A549 (cell line): ENCODE data around the gene CPSF6. TPM values are rescaled to one million over a fixed set of nuclear protein-coding genes. Genes with fewer than 3 reads are reported as not detected.

Experiments
- ATAC-seq, 2 experiments: fragments of 200-7000 bp in 1 of 2; fragments of >200 bp in 1 of 2; cut with Nextera tagmentation in 1 of 2; cut with Tn5 transposase in 1 of 2; 3 replicates each; pipeline versions ENCODE4 v1.8.0 to v1.9.1; 2018 to 2020; ENCODE audit warnings: mild to moderate bottlenecking in 1 of 2, moderate library complexity in 1 of 2
- CTCF ChIA-PET: fragments of 300-600 bp; sonication (Branson Sonifier 250); formaldehyde crosslinking; extraction: SDS; loops from one replicate; lab custom pipeline; 2021; ENCODE audit warnings: antibody characterized with exemption, inconsistent platforms; lab: Yijun Ruan, JAX
- POLR2A ChIA-PET: fragments of 350-600 bp; formaldehyde crosslinking; extraction: SDS; loops from one replicate; lab custom pipeline; 2021; ENCODE audit warnings: antibody characterized with exemption, inconsistent platforms; lab: Yijun Ruan, JAX
- DNase-seq, 2 experiments: peaks; one replicate each; pipeline versions ENCODE4 v3.0.0 to v3.0.0-alpha.2; 2011 to 2016; ENCODE audit warnings: low read depth in 1 of 2, low spot score in 1 of 2
- FAIRE-seq: peaks from 2 replicates; lab custom pipeline; 2011; peaks lifted over from hg19 to GRCh38; lab: Jason Lieb, UNC
- H3K27ac ChIP-seq, 2 experiments: fragments of >200 bp; sonication (Bioruptor Twin); formaldehyde crosslinking; 3 replicates each; pipeline ENCODE4 v1.5.1; 2016 to 2017
- H3K4me1 ChIP-seq: fragments of >200 bp; sonication (Bioruptor Twin); formaldehyde crosslinking; 3 replicates; pipeline ENCODE4 v1.6.1; 2016
- H3K4me2 ChIP-seq: fragments of >200 bp; sonication (Bioruptor Twin); formaldehyde crosslinking; 3 replicates; pipeline ENCODE4 v1.6.1; 2016
- H3K4me3 ChIP-seq: fragments of >200 bp; sonication (Bioruptor Twin); formaldehyde crosslinking; 3 replicates; pipeline ENCODE4 v1.5.1; 2016
- H3K9me3 ChIP-seq: fragments of >200 bp; sonication (Bioruptor Twin); formaldehyde crosslinking; 3 replicates; pipeline ENCODE4 v1.6.1; 2016
- CHD2 ChIP-seq: fragments of 150-350 bp; IDR thresholded peaks from 2 replicates; pipeline ENCODE4 v1.6.1; 2014; ENCODE audit warnings: low read length; ENCODE audit not compliant: partially characterized antibody
- EHF ChIP-seq: fragments of 250-450 bp; sonication (Bioruptor Pico); IDR thresholded peaks from 2 replicates; pipeline ENCODE4 v1.5.0; 2020; ENCODE audit warnings: mild to moderate bottlenecking
- EHMT2 ChIP-seq: fragments of 200-600 bp; sonication (generic); IDR thresholded peaks from 2 replicates; pipeline ENCODE4 v1.6.1; 2016; ENCODE audit warnings: antibody characterized with exemption, low read depth, mild to moderate bottlenecking, moderate library complexity
- EP300 ChIP-seq, 2 experiments: fragments of >200 bp; sonication (Bioruptor Twin); formaldehyde crosslinking; IDR thresholded peaks; 2 replicates in 1 of 2; 3 replicates in 1 of 2; pipeline ENCODE4 v1.6.1; 2016 to 2017
- ESRRA ChIP-seq: fragments of 150-350 bp; IDR thresholded peaks from 2 replicates; pipeline ENCODE4 v1.6.1; 2014; ENCODE audit warnings: mild to moderate bottlenecking, low read length, borderline replicate concordance
- HOXB13 ChIP-seq: fragments of 250-450 bp; sonication (Bioruptor Pico); IDR thresholded peaks from 2 replicates; pipeline ENCODE4 v1.5.0; 2020; ENCODE audit warnings: low read depth, mild to moderate bottlenecking, moderate library complexity
- HOXB5 ChIP-seq: fragments of 250-450 bp; sonication (Bioruptor Pico); IDR thresholded peaks from 2 replicates; pipeline ENCODE4 v1.5.0; 2020; ENCODE audit warnings: mild to moderate bottlenecking, moderate library complexity
- JUNB ChIP-seq: fragments of >200 bp; sonication (Bioruptor Twin); formaldehyde crosslinking; IDR thresholded peaks from 2 replicates; pipeline ENCODE4 v1.6.1; 2016
- KDM5A ChIP-seq: fragments of 200-600 bp; sonication (generic); IDR thresholded peaks from 2 replicates; pipeline ENCODE4 v1.6.1; 2016; ENCODE audit warnings: antibody characterized with exemption, mild to moderate bottlenecking
- MYC ChIP-seq: IDR thresholded peaks from 2 replicates; pipeline ENCODE4 v1.6.1; 2012; ENCODE audit warnings: mild to moderate bottlenecking, inconsistent platforms, low read length, improper control_type of control experiment, borderline replicate concordance
- PHF8 ChIP-seq: fragments of 200-600 bp; sonication (generic); IDR thresholded peaks from 2 replicates; pipeline ENCODE4 v1.6.1; 2016; ENCODE audit warnings: low read depth, mild to moderate bottlenecking, antibody characterized with exemption, moderate library complexity, borderline replicate concordance
- POLR2A ChIP-seq: IDR thresholded peaks from 2 replicates; pipeline ENCODE4 v1.6.1; 2012; ENCODE audit warnings: mild to moderate bottlenecking, low read length
- RCOR1 ChIP-seq: fragments of 150-350 bp; IDR thresholded peaks from 2 replicates; pipeline ENCODE4 v1.6.1; 2014; ENCODE audit warnings: antibody characterized with exemption, low read length, low read depth
- SMC3 ChIP-seq: fragments of >200 bp; sonication (Bioruptor Twin); formaldehyde crosslinking; IDR thresholded peaks from 3 replicates; pipeline ENCODE4 v1.6.1; 2018; ENCODE audit warnings: inconsistent platforms
- SREBF2 ChIP-seq: fragments of 450-650 bp; IDR thresholded peaks from 2 replicates; pipeline ENCODE4 v1.6.1; 2014; ENCODE audit warnings: mild to moderate bottlenecking, moderate library complexity
- TFCP2L1 ChIP-seq: fragments of 250-450 bp; sonication (Bioruptor Pico); IDR thresholded peaks from 2 replicates; pipeline ENCODE4 v1.5.0; 2021; ENCODE audit warnings: mild to moderate bottlenecking
- ZFP36 ChIP-seq: fragments of 450-650 bp; IDR thresholded peaks from 2 replicates; pipeline ENCODE4 v1.6.1; 2014; ENCODE audit warnings: borderline replicate concordance; ENCODE audit not compliant: partially characterized antibody
- WGBS: methylation state at CpG from one replicate; pipeline ENCODE4 v1.1.6; 2017; ENCODE audit errors: missing lambda C conversion rate; 5-methylcytosine and 5-hydroxymethylcytosine counted together
- polyA plus RNA-seq, 4 experiments: library from polyadenylated mRNA; depleted of rRNA in 3 of 4; stranded (reverse); fragments of >200 nt; fragmentation: RNase III in 1 of 4; extraction: RNeasy Plus Mini Kit Qiagen cat#74134 plus additional on column Dnase treatment in 1 of 4; gene quantifications; 2 replicates in 3 of 4; 3 replicates in 1 of 4; pipeline ENCODE4 v1.2.3, GENCODE V29; 2011 to 2017
- TF ChIP-seq, protein P1 (sequence below): fragments of >200 bp; sonication (Bioruptor Twin); formaldehyde crosslinking; IDR thresholded peaks from 2 replicates; pipeline ENCODE4 v1.6.1; 2016
- TF ChIP-seq, protein P2 (sequence below): fragments of >200 bp; sonication (Bioruptor Twin); formaldehyde crosslinking; IDR thresholded peaks from 3 replicates; pipeline ENCODE4 v1.5.1; 2016
- TF ChIP-seq, protein P3 (sequence below): fragments of 250-450 bp; sonication (Bioruptor Pico); IDR thresholded peaks from 2 replicates; pipeline ENCODE4 v1.5.0; 2020; ENCODE audit warnings: low read depth, mild to moderate bottlenecking, moderate library complexity
- TF ChIP-seq, protein P4 (sequence below): IDR thresholded peaks from 2 replicates; pipeline ENCODE4 v1.6.1; 2012; ENCODE audit warnings: low read depth, borderline replicate concordance

The CPSF6 gene
- polyA plus RNA-seq, 2 of the 4 experiments (the other 2 are of a cell fraction) = 77.2 to 84.3 TPM

DNA sequence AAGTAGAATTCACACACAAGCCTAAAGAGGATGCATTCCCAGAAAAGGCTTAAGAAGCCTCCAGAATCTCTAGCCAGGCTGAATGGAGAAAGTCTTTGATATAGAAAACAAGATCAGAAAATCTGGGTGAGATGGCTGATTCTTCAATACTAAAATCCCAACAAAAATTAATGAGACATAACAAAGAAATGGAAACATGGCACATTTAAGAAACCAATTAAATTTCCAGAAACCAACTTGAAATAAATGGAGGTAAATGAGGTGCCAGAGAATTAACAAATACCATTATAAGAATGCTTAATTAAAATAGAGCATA, 51.9 kb downstream of the CPSF6 start:
- CTCF ChIA-PET = interaction anchor here (0.8 to 1.6 kb wide), 14 partner anchors 8 to 1284 kb away, joined by 3 to 7 read pairs (median 4); no protein-coding TSS in a partner anchor
- TF ChIP-seq, protein P1, sequence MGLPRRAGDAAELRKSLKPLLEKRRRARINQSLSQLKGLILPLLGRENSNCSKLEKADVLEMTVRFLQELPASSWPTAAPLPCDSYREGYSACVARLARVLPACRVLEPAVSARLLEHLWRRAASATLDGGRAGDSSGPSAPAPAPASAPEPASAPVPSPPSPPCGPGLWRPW = no peak
- TF ChIP-seq, protein P2, sequence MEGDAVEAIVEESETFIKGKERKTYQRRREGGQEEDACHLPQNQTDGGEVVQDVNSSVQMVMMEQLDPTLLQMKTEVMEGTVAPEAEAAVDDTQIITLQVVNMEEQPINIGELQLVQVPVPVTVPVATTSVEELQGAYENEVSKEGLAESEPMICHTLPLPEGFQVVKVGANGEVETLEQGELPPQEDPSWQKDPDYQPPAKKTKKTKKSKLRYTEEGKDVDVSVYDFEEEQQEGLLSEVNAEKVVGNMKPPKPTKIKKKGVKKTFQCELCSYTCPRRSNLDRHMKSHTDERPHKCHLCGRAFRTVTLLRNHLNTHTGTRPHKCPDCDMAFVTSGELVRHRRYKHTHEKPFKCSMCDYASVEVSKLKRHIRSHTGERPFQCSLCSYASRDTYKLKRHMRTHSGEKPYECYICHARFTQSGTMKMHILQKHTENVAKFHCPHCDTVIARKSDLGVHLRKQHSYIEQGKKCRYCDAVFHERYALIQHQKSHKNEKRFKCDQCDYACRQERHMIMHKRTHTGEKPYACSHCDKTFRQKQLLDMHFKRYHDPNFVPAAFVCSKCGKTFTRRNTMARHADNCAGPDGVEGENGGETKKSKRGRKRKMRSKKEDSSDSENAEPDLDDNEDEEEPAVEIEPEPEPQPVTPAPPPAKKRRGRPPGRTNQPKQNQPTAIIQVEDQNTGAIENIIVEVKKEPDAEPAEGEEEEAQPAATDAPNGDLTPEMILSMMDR = peak; percentile 13; the same call in 1 of the 3 replicates
- TF ChIP-seq, protein P3, sequence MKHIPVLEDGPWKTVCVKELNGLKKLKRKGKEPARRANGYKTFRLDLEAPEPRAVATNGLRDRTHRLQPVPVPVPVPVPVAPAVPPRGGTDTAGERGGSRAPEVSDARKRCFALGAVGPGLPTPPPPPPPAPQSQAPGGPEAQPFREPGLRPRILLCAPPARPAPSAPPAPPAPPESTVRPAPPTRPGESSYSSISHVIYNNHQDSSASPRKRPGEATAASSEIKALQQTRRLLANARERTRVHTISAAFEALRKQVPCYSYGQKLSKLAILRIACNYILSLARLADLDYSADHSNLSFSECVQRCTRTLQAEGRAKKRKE (CRISPR knock-in tag) = no peak
- no peak; the same call in 2 of the 3 replicates for TF ChIP-seq SMC3
- TF ChIP-seq EHF (CRISPR knock-in tag) = no peak
- no peak for TF ChIP-seq POLR2A
- no peak for TF ChIP-seq HOXB5 (CRISPR knock-in tag)
- TF ChIP-seq, all 56 proteins: peak for 1
- H3K4me3 ChIP-seq = no peak overlapping the region
- no peaks in the 10 kb centered on the region for H3K9me3 ChIP-seq
- no peak for FAIRE-seq
- H3K4me1 ChIP-seq = no peaks in the 10 kb centered on the region
- H3K27ac ChIP-seq = no peak overlapping the region
- no peak for ATAC-seq
- no peak for DNase-seq
- peak overlapping the region; percentile 45; the same call in 2 of the 3 replicates for H3K4me2 ChIP-seq
- POLR2A ChIA-PET = interaction anchor here (0.5 to 0.9 kb wide), 2 partner anchors 14 to 349 kb away, joined by 3 read pairs; no protein-coding TSS in a partner anchor

DNA sequence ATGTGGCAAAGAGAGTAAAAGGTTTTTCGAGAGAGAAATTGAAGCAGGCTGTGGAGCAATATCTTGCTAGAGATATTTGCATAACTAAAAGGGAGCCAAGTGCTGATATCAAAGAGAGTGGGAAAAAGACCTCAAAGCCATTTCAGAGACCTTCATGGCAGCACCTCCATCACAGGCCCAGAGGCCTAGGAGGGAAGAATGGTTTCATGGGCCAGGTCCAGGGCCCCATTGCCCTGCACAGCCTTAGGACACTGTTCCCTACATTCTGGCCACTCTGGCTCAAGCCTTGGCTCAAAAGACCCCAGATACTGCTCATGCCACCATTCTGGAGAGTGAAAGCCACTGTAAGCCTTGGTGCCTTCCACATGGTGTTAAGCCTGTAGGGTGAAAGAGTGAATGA, 58.8 kb downstream of the CPSF6 start:
- FAIRE-seq = no peak
- WGBS = 10% methylated on average over 1 of the region's 1 CpG
- H3K4me2 ChIP-seq = no peak overlapping the region
- peak; percentile 36 for TF ChIP-seq ZFP36
- TF ChIP-seq EHMT2 = no peak
- no peak overlapping the region for H3K27ac ChIP-seq
- no peak for DNase-seq
- ChIA-PET POLR2A (no interaction called here), CTCF (no interaction called here)
- H3K9me3 ChIP-seq = 0 out of 3 replicates have a peak, but pooled peaks cover 5% of the 10 kb centered on the region
- no peak overlapping the region for H3K4me3 ChIP-seq
- no peaks in the 10 kb centered on the region for H3K4me1 ChIP-seq
- ATAC-seq = no peak

DNA sequence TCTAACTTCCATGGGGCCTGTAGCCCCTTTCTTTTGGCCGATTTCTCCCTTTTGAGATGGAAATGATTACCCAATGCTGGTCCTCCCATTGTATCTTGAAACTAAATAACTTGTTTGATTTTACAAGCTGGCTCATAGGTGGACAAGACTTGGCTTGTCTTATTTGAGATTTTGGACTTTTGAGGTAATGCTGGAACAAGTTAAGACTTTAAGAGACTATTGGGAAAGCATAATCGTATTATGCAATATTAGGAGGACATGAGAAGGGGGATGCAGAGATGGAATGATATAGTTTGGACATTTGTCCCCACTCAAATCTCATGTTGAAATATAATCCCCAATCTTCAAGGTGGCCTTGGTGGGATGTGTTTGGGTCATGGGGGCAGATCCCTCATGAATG, 59.6 kb downstream of the CPSF6 start:
- H3K4me1 ChIP-seq = no peaks in the 10 kb centered on the region
- DNase-seq (no peak), FAIRE-seq (no peak), ATAC-seq (no peak)
- 35% methylated on average over 2 of the region's 2 CpGs for WGBS
- ChIA-PET POLR2A (no interaction called here), CTCF (interaction anchor here (0.6 to 1.4 kb wide), 2 partner anchors 8 to 45 kb away, joined by 3 read pairs; no protein-coding TSS in a partner anchor)
- H3K4me2 ChIP-seq = no peak overlapping the region
- peaks cover 7% of the 10 kb centered on the region; the same call in 2 of the 3 replicates for H3K9me3 ChIP-seq
- TF ChIP-seq, protein P4, sequence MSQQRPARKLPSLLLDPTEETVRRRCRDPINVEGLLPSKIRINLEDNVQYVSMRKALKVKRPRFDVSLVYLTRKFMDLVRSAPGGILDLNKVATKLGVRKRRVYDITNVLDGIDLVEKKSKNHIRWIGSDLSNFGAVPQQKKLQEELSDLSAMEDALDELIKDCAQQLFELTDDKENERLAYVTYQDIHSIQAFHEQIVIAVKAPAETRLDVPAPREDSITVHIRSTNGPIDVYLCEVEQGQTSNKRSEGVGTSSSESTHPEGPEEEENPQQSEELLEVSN = no peak
- TF ChIP-seq KDM5A (no peak), JUNB (no peak), RCOR1 (no peak), PHF8 (no peak), TFCP2L1 (no peak), HOXB13 (CRISPR knock-in tag) (no peak), CHD2 (no peak), EP300 (IDR thresholded peaks at IDR 0.05) (no peak), ESRRA (no peak), MYC (no peak), SREBF2 (no peak)
- H3K4me3 ChIP-seq = no peak overlapping the region
- H3K27ac ChIP-seq = no peak overlapping the region
